WTC11 (cell line): ENCODE data around the gene HSDL1. TPM values are rescaled to one million over a fixed set of nuclear protein-coding genes. Genes with fewer than 3 reads are reported as not detected.

Source experiments
- ATAC-seq: fragments of 200-7000 bp; cut with Tn5 transposase; 2 replicates; pipeline ENCODE4 v1.10.0; 2021; ENCODE audit warnings: mild to moderate bottlenecking, moderate library complexity
- CTCF ChIA-PET: fragments of 300-600 bp; sonication (Branson Sonifier 250); formaldehyde crosslinking; loops from one replicate; lab custom pipeline; 2021; ENCODE audit warnings: antibody characterized with exemption; lab: Charles Lee
- POLR2A ChIA-PET: fragments of 350-600 bp; sonication (Branson Sonifier 250); formaldehyde crosslinking; loops from one replicate; lab custom pipeline; 2021; ENCODE audit warnings: antibody characterized with exemption; lab: Charles Lee
- DNase-seq: peaks from one replicate; pipeline ENCODE4 v3.0.0; 2021; ENCODE audit warnings: low spot score
- H3K27ac Mint-ChIP-seq: 2 replicates; pipeline ENCODE4 v1.8.0; 2021; ENCODE audit warnings: mixed read lengths
- H3K27me3 Mint-ChIP-seq: 2 replicates; pipeline ENCODE4 v1.8.0; 2021; ENCODE audit warnings: low read depth, mild to moderate bottlenecking, moderate library complexity, mixed read lengths
- H3K36me3 Mint-ChIP-seq: 2 replicates; pipeline ENCODE4 v1.8.0; 2021; ENCODE audit warnings: mixed read lengths
- H3K4me1 Mint-ChIP-seq: 2 replicates; pipeline ENCODE4 v1.8.0; 2022; ENCODE audit warnings: mixed read lengths
- H3K4me3 Mint-ChIP-seq: 2 replicates; pipeline ENCODE4 v1.8.0; 2021; ENCODE audit warnings: mild to moderate bottlenecking, moderate library complexity, mixed read lengths
- H3K9me3 Mint-ChIP-seq: 2 replicates; pipeline ENCODE4 v1.8.0; 2021; ENCODE audit warnings: mixed read lengths
- ATF1 ChIP-seq: sonication (generic); formaldehyde crosslinking; IDR thresholded peaks from 2 replicates; pipeline ENCODE4 v1.8.1; 2023; ENCODE audit warnings: mild to moderate bottlenecking, moderate library complexity, missing genetic modification reagents
- CBFB ChIP-seq: sonication (generic); formaldehyde crosslinking; IDR thresholded peaks from 2 replicates; pipeline ENCODE4 v1.8.1; 2022; ENCODE audit warnings: mild to moderate bottlenecking, low read depth, missing genetic modification reagents
- ELF4 ChIP-seq: sonication (generic); formaldehyde crosslinking; IDR thresholded peaks from 2 replicates; pipeline ENCODE4 v1.8.1; 2022; ENCODE audit warnings: low read depth, mild to moderate bottlenecking, moderate library complexity, missing genetic modification reagents
- FOXP1 ChIP-seq: sonication (generic); formaldehyde crosslinking; IDR thresholded peaks from 2 replicates; pipeline ENCODE4 v1.8.0; 2022; ENCODE audit warnings: missing genetic modification reagents, mild to moderate bottlenecking, moderate library complexity, borderline replicate concordance
- GABPB1 ChIP-seq: sonication (generic); formaldehyde crosslinking; IDR thresholded peaks from 2 replicates; pipeline ENCODE4 v1.8.1; 2023; ENCODE audit warnings: mild to moderate bottlenecking, missing genetic modification reagents
- GRHL2 ChIP-seq: fragments of 250-450 bp; sonication (Bioruptor Pico); IDR thresholded peaks from 2 replicates; pipeline ENCODE4 v1.8.0; 2022; ENCODE audit warnings: mild to moderate bottlenecking, moderate library complexity; ENCODE audit not compliant: insufficient replicate concordance, severe bottlenecking
- JAZF1 ChIP-seq: fragments of 250-450 bp; sonication (Bioruptor Pico); IDR thresholded peaks from 2 replicates; pipeline ENCODE4 v1.9.0; 2021; ENCODE audit warnings: moderate library complexity, mild to moderate bottlenecking, inconsistent platforms
- NFATC4 ChIP-seq: fragments of 250-450 bp; sonication (Bioruptor Pico); IDR thresholded peaks from 2 replicates; pipeline ENCODE4 v1.9.0; 2021; ENCODE audit warnings: mild to moderate bottlenecking
- NFYB ChIP-seq: sonication (generic); formaldehyde crosslinking; conservative IDR thresholded peaks from 2 replicates; pipeline ENCODE4 v1.8.0; 2022; ENCODE audit warnings: low read depth, missing genetic modification reagents
- NR3C1 ChIP-seq: sonication (generic); formaldehyde crosslinking; conservative IDR thresholded peaks from 2 replicates; pipeline ENCODE4 v1.8.1; 2023; ENCODE audit warnings: low read depth, mild to moderate bottlenecking, missing genetic modification reagents
- OVOL2 ChIP-seq: fragments of 250-450 bp; sonication (Bioruptor Pico); IDR thresholded peaks from 2 replicates; pipeline ENCODE4 v1.9.0; 2021; ENCODE audit warnings: mild to moderate bottlenecking, borderline replicate concordance
- PRRX2 ChIP-seq: fragments of 250-450 bp; sonication (Bioruptor Pico); IDR thresholded peaks from 2 replicates; pipeline ENCODE4 v1.8.0; 2021; ENCODE audit warnings: mild to moderate bottlenecking
- SOX15 ChIP-seq: fragments of 250-450 bp; sonication (Bioruptor Pico); IDR thresholded peaks from 2 replicates; pipeline ENCODE4 v1.9.0; 2021; ENCODE audit warnings: mild to moderate bottlenecking
- TCF7 ChIP-seq: sonication (generic); formaldehyde crosslinking; IDR thresholded peaks from 2 replicates; pipeline ENCODE4 v1.8.0; 2022; ENCODE audit warnings: mild to moderate bottlenecking, low read depth, missing genetic modification reagents, moderate library complexity
- TP53 ChIP-seq: sonication (generic); formaldehyde crosslinking; IDR thresholded peaks from 2 replicates; pipeline ENCODE4 v1.8.1; 2023; ENCODE audit warnings: mild to moderate bottlenecking, missing genetic modification reagents
- ZNF138 ChIP-seq: sonication (generic); formaldehyde crosslinking; conservative IDR thresholded peaks from 2 replicates; pipeline ENCODE4 v1.8.1; 2022; ENCODE audit warnings: mild to moderate bottlenecking, moderate library complexity, missing genetic modification reagents
- ZNF396 ChIP-seq: fragments of 250-450 bp; sonication (Bioruptor Pico); IDR thresholded peaks from 2 replicates; pipeline ENCODE4 v1.8.0; 2021; ENCODE audit warnings: mild to moderate bottlenecking, moderate library complexity, borderline replicate concordance
- total RNA-seq: library from RNA; stranded (reverse); gene quantifications from 3 replicates; pipeline ENCODE4 v1.2.3, GENCODE V29; 2021
- TF ChIP-seq, protein P1 (sequence below): sonication (generic); formaldehyde crosslinking; IDR thresholded peaks from 2 replicates; pipeline ENCODE4 v1.8.0; 2022; ENCODE audit warnings: mild to moderate bottlenecking, missing genetic modification reagents
- TF ChIP-seq, protein P2 (sequence below): sonication (generic); formaldehyde crosslinking; IDR thresholded peaks from 2 replicates; pipeline ENCODE4 v1.8.1; 2022; ENCODE audit warnings: low read depth, mild to moderate bottlenecking, moderate library complexity, missing genetic modification reagents, borderline replicate concordance
- TF ChIP-seq, protein P3 (sequence below): sonication (generic); formaldehyde crosslinking; IDR thresholded peaks from 2 replicates; pipeline ENCODE4 v1.8.1; 2023; ENCODE audit warnings: mild to moderate bottlenecking, moderate library complexity, missing genetic modification reagents
- TF ChIP-seq, protein P4 (sequence below): sonication (generic); formaldehyde crosslinking; IDR thresholded peaks from 2 replicates; pipeline ENCODE4 v1.8.1; 2023; ENCODE audit warnings: mild to moderate bottlenecking, missing genetic modification reagents
- TF ChIP-seq, protein P5 (sequence below): sonication (generic); formaldehyde crosslinking; IDR thresholded peaks from 2 replicates; pipeline ENCODE4 v1.8.0; 2022; ENCODE audit warnings: mild to moderate bottlenecking, missing genetic modification reagents
- TF ChIP-seq, protein P6 (sequence below): fragments of 250-450 bp; sonication (Bioruptor Pico); IDR thresholded peaks from 2 replicates; pipeline ENCODE4 v1.9.0; 2021; ENCODE audit warnings: moderate library complexity, mild to moderate bottlenecking, inconsistent platforms, borderline replicate concordance
- TF ChIP-seq, protein P7 (sequence below): sonication (generic); formaldehyde crosslinking; IDR thresholded peaks from 2 replicates; pipeline ENCODE4 v1.8.0; 2022; ENCODE audit warnings: mild to moderate bottlenecking, missing genetic modification reagents

The HSDL1 gene
- total RNA-seq, 1 experiment from 2014 or later = 48.6 TPM

DNA sequence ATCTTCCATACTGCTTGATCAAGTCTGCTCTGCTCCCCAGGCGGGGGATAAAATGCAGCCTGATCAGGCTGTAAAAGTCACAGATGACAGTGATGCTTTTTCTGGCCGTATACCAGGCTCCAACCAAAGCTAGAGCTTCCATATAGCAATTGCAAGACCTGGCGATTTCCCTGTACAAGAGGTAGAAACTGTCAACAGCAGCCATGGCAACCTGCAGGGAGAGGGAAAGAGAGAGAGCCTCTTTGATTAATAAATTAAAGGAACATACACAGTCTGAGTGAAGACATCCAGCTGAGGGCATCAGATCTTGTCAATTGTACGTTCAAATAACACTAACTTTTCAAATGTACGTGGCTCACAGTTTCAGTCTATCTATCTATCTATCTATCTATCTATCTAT is 13.9 kb downstream of the HSDL1 start:
- TF ChIP-seq ZNF138 (CRISPR knock-in tag) (no peak), JAZF1 (CRISPR knock-in tag) (no peak), GRHL2 (CRISPR knock-in tag) (no peak), CBFB (no peak), NR3C1 (CRISPR knock-in tag) (no peak), ATF1 (CRISPR knock-in tag) (no peak), ELF4 (CRISPR knock-in tag) (no peak), FOXP1 (CRISPR knock-in tag) (no peak), SOX15 (CRISPR knock-in tag) (no peak)
- TF ChIP-seq, protein P1, sequence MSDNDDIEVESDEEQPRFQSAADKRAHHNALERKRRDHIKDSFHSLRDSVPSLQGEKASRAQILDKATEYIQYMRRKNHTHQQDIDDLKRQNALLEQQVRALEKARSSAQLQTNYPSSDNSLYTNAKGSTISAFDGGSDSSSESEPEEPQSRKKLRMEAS (CRISPR knock-in tag) = no peak
- TF ChIP-seq, protein P2, sequence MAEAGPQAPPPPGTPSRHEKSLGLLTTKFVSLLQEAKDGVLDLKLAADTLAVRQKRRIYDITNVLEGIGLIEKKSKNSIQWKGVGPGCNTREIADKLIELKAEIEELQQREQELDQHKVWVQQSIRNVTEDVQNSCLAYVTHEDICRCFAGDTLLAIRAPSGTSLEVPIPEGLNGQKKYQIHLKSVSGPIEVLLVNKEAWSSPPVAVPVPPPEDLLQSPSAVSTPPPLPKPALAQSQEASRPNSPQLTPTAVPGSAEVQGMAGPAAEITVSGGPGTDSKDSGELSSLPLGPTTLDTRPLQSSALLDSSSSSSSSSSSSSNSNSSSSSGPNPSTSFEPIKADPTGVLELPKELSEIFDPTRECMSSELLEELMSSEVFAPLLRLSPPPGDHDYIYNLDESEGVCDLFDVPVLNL = no peak
- DNase-seq (no peak), ATAC-seq (no peak)
- H3K4me1 Mint-ChIP-seq = peaks cover 13% of the 10 kb centered on the region
- no peaks in the 10 kb centered on the region for H3K27me3 Mint-ChIP-seq
- H3K4me3 Mint-ChIP-seq = no peak overlapping the region
- no peak overlapping the region for H3K27ac Mint-ChIP-seq
- no peaks in the 10 kb centered on the region for H3K9me3 Mint-ChIP-seq
- H3K36me3 Mint-ChIP-seq = peaks cover 34% of the 10 kb centered on the region
- ChIA-PET POLR2A (no interaction called here), CTCF (no interaction called here)

DNA sequence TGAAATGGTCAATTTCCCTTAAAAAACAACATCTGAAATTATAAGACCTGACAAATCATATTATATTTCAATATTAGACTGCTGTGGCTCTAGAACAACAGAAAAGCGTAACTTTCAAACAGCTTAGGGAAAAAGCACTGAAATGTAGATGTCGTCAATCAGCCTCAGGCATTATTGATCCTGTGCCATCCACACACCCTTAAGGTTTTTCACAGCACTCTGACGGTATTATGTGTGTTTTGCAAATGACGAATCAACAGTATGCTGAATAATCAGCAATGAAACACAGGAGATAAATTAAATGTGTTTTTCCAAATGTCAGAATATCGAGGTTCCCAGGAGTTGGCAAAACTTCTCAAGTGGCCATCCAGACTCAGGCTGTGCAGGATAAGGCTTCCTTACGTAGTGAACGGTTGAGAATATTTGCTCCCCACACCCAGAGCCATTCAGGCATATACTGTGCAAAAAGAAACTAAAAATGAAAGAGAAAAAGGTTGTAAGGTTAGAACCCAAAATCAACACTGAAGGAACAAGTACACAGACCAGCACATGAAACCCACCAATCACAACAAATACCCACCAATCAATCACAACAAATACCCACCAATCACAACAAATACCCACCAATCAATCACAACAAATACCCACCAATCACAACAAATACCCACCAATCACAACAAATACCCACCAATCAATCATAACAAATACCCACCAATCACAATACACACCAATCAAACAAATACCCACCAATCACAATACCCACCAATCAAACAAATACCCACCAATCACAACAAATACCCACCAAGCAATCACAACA is 20.5 kb downstream of the HSDL1 start:
- H3K36me3 Mint-ChIP-seq = peaks cover 42% of the 10 kb centered on the region
- no peak for ATAC-seq
- no peaks in the 10 kb centered on the region for H3K9me3 Mint-ChIP-seq
- H3K4me3 Mint-ChIP-seq = no peak overlapping the region
- TF ChIP-seq ZNF138 (CRISPR knock-in tag) (no peak), TCF7 (CRISPR knock-in tag) (no peak), OVOL2 (CRISPR knock-in tag) (no peak)
- TF ChIP-seq, all 79 proteins: peak for 0
- no peak for DNase-seq
- no peaks in the 10 kb centered on the region for H3K4me1 Mint-ChIP-seq
- no peak overlapping the region for H3K27ac Mint-ChIP-seq
- H3K27me3 Mint-ChIP-seq = no peaks in the 10 kb centered on the region
- CTCF ChIA-PET = no interaction called here
- POLR2A ChIA-PET = interaction anchor here (1.2 kb wide), 1 partner anchor 12 kb away, joined by 3 read pairs; no protein-coding TSS in a partner anchor

DNA sequence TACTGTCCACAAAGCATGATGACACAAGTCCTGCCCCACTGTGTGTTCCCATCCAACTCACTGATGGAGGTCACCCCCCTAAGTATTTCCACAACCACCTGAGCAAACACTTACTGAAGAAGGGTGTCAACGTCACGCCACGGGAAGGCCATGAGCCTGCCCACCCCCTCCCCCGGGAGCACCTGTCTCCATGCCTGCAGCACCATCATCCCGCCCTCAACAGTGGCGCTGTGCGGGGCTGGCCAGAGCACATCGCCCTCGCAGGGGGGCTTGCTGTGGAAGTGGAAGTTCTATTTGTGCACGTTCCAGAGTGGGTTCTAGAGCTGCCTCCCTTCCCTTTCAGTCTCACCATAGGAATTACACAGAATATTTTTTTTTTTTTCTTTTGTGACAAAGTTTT is 24.0 kb downstream of the HSDL1 start:
- Mint-ChIP-seq H3K36me3 (peaks cover 23% of the 10 kb centered on the region), H3K27me3 (no peaks in the 10 kb centered on the region), H3K9me3 (no peaks in the 10 kb centered on the region), H3K4me3 (no peak overlapping the region), H3K27ac (no peak overlapping the region), H3K4me1 (0 out of 2 replicates have a peak, but pooled peaks cover 4% of the 10 kb centered on the region)
- no peak for ATAC-seq
- ChIA-PET POLR2A (no interaction called here), CTCF (no interaction called here)
- no peak for DNase-seq
- TF ChIP-seq JAZF1 (CRISPR knock-in tag) (no peak), NR3C1 (CRISPR knock-in tag) (no peak), GABPB1 (CRISPR knock-in tag) (no peak), NFATC4 (CRISPR knock-in tag) (no peak), NFYB (CRISPR knock-in tag) (no peak), TP53 (no peak), ZNF396 (CRISPR knock-in tag) (no peak), TCF7 (CRISPR knock-in tag) (no peak), PRRX2 (CRISPR knock-in tag) (no peak)
- TF ChIP-seq, protein P3, sequence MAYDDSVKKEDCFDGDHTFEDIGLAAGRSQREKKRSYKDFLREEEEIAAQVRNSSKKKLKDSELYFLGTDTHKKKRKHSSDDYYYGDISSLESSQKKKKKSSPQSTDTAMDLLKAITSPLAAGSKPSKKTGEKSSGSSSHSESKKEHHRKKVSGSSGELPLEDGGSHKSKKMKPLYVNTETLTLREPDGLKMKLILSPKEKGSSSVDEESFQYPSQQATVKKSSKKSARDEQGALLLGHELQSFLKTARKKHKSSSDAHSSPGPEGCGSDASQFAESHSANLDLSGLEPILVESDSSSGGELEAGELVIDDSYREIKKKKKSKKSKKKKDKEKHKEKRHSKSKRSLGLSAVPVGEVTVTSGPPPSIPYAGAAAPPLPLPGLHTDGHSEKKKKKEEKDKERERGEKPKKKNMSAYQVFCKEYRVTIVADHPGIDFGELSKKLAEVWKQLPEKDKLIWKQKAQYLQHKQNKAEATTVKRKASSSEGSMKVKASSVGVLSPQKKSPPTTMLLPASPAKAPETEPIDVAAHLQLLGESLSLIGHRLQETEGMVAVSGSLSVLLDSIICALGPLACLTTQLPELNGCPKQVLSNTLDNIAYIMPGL (CRISPR knock-in tag) = no peak
- TF ChIP-seq, protein P4, sequence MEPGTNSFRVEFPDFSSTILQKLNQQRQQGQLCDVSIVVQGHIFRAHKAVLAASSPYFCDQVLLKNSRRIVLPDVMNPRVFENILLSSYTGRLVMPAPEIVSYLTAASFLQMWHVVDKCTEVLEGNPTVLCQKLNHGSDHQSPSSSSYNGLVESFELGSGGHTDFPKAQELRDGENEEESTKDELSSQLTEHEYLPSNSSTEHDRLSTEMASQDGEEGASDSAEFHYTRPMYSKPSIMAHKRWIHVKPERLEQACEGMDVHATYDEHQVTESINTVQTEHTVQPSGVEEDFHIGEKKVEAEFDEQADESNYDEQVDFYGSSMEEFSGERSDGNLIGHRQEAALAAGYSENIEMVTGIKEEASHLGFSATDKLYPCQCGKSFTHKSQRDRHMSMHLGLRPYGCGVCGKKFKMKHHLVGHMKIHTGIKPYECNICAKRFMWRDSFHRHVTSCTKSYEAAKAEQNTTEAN = no peak
- TF ChIP-seq, protein P5, sequence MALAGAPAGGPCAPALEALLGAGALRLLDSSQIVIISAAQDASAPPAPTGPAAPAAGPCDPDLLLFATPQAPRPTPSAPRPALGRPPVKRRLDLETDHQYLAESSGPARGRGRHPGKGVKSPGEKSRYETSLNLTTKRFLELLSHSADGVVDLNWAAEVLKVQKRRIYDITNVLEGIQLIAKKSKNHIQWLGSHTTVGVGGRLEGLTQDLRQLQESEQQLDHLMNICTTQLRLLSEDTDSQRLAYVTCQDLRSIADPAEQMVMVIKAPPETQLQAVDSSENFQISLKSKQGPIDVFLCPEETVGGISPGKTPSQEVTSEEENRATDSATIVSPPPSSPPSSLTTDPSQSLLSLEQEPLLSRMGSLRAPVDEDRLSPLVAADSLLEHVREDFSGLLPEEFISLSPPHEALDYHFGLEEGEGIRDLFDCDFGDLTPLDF (CRISPR knock-in tag) = no peak
- TF ChIP-seq, protein P6, sequence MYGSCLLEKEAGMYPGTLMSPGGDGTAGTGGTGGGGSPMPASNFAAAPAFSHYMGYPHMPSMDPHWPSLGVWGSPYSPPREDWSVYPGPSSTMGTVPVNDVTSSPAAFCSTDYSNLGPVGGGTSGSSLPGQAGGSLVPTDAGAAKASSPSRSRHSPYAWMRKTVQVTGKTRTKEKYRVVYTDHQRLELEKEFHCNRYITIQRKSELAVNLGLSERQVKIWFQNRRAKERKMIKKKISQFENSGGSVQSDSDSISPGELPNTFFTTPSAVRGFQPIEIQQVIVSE (CRISPR knock-in tag) = no peak
- TF ChIP-seq, protein P7, sequence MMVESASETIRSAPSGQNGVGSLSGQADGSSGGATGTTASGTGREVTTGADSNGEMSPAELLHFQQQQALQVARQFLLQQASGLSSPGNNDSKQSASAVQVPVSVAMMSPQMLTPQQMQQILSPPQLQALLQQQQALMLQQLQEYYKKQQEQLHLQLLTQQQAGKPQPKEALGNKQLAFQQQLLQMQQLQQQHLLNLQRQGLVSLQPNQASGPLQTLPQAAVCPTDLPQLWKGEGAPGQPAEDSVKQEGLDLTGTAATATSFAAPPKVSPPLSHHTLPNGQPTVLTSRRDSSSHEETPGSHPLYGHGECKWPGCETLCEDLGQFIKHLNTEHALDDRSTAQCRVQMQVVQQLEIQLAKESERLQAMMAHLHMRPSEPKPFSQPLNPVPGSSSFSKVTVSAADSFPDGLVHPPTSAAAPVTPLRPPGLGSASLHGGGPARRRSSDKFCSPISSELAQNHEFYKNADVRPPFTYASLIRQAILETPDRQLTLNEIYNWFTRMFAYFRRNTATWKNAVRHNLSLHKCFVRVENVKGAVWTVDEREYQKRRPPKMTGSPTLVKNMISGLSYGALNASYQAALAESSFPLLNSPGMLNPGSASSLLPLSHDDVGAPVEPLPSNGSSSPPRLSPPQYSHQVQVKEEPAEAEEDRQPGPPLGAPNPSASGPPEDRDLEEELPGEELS = no peak
